SK-N-SH treated with all-trans-retinoic acid at 6 μM for 48 hours (cell line): Measurements from ENCODE around the gene LPCAT3.

Experiments
- CSDC2 ChIP-seq: fragments of 250-450 bp; sonication (Bioruptor Pico); IDR thresholded peaks from 2 replicates; pipeline ENCODE4 v1.5.0; 2020; ENCODE audit warnings: mild to moderate bottlenecking, moderate library complexity
- GLIS3 ChIP-seq: fragments of 250-450 bp; sonication (Bioruptor Pico); IDR thresholded peaks from 2 replicates; pipeline ENCODE4 v1.5.0; 2020; ENCODE audit warnings: mild to moderate bottlenecking, moderate library complexity
- OSR1 ChIP-seq: fragments of 250-450 bp; sonication (Bioruptor Pico); IDR thresholded peaks from 2 replicates; pipeline ENCODE4 v1.8.0; 2022; ENCODE audit warnings: moderate library complexity, mild to moderate bottlenecking, inconsistent platforms
- PPARA ChIP-seq: fragments of 250-450 bp; sonication (Bioruptor Pico); IDR thresholded peaks from 2 replicates; pipeline ENCODE4 v1.5.0; 2020; ENCODE audit warnings: mild to moderate bottlenecking, borderline replicate concordance
- SNAI2 ChIP-seq: fragments of 250-450 bp; sonication (Bioruptor Pico); IDR thresholded peaks from 2 replicates; pipeline ENCODE4 v1.5.0; 2020; ENCODE audit warnings: mild to moderate bottlenecking, moderate library complexity
- ZFP3 ChIP-seq: fragments of 250-450 bp; sonication (Bioruptor Pico); IDR thresholded peaks from 2 replicates; pipeline ENCODE4 v1.5.0; 2020; ENCODE audit warnings: mild to moderate bottlenecking, moderate library complexity
- TF ChIP-seq, protein P1 (sequence below): fragments of 250-450 bp; sonication (Bioruptor Pico); IDR thresholded peaks from 2 replicates; pipeline ENCODE4 v1.8.0; 2020; ENCODE audit warnings: mild to moderate bottlenecking, moderate library complexity, borderline replicate concordance
- TF ChIP-seq, protein P2 (sequence below): fragments of 250-450 bp; sonication (Bioruptor Pico); IDR thresholded peaks from 2 replicates; pipeline ENCODE4 v1.8.0; 2021; ENCODE audit warnings: low read depth, mild to moderate bottlenecking, moderate library complexity, borderline replicate concordance

DNA sequence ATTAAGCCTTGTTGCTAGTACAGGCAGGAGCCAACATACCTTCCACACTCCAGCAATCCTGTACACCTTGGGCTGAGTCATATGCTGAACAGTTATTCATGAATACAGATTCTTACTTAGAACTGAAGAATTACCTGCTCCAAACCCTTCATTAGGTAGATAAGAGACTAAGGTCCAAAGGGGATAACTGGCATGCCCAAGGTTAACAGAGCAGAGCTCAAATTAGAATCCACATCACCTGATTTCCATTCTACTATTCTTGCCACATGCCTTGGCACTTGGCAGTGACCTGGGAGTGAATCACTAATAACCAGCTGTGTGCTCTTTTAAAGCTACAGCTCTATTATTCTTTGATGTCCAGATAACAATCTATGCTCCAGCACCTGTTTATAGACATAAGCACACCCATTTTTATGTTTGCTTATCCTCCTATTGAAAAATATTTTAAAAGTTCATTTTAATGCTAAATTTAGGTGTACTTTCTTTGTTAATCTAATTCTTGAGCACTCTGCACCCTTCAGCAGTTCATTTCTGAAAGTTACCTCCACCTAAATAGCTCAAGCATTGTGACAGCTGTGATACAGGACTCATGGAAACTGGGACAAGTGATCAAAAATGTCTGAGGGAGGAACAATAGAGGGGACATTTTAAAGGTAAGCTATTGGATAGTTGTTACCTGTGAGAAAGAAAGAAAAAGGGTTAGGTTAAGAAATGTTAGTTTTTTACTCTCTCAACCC, 19.4 kb downstream of the LPCAT3 start:
- TF ChIP-seq GLIS3 (CRISPR knock-in tag), result no peak
- no peak for TF ChIP-seq OSR1
- TF ChIP-seq, protein P1, sequence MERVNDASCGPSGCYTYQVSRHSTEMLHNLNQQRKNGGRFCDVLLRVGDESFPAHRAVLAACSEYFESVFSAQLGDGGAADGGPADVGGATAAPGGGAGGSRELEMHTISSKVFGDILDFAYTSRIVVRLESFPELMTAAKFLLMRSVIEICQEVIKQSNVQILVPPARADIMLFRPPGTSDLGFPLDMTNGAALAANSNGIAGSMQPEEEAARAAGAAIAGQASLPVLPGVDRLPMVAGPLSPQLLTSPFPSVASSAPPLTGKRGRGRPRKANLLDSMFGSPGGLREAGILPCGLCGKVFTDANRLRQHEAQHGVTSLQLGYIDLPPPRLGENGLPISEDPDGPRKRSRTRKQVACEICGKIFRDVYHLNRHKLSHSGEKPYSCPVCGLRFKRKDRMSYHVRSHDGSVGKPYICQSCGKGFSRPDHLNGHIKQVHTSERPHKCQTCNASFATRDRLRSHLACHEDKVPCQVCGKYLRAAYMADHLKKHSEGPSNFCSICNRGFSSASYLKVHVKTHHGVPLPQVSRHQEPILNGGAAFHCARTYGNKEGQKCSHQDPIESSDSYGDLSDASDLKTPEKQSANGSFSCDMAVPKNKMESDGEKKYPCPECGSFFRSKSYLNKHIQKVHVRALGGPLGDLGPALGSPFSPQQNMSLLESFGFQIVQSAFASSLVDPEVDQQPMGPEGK (CRISPR knock-in tag), result no peak
- TF ChIP-seq ZFP3 (CRISPR knock-in tag), result no peak
- no peak for TF ChIP-seq PPARA (CRISPR knock-in tag)
- TF ChIP-seq CSDC2 (CRISPR knock-in tag), result no peak
- TF ChIP-seq, protein P2, sequence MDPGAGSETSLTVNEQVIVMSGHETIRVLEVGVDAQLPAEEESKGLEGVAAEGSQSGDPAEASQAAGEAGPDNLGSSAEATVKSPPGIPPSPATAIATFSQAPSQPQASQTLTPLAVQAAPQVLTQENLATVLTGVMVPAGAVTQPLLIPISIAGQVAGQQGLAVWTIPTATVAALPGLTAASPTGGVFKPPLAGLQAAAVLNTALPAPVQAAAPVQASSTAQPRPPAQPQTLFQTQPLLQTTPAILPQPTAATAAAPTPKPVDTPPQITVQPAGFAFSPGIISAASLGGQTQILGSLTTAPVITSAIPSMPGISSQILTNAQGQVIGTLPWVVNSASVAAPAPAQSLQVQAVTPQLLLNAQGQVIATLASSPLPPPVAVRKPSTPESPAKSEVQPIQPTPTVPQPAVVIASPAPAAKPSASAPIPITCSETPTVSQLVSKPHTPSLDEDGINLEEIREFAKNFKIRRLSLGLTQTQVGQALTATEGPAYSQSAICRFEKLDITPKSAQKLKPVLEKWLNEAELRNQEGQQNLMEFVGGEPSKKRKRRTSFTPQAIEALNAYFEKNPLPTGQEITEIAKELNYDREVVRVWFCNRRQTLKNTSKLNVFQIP (CRISPR knock-in tag), result no peak
- TF ChIP-seq SNAI2 (CRISPR knock-in tag), result no peak
